HepG2 (cell line): Measurements from ENCODE around the gene PSMD8. TPM values are rescaled to one million over a fixed set of nuclear protein-coding genes. Genes with fewer than 3 reads are reported as not detected.

ENCODE experiments used
- AGO2 ChIP-seq: fragments of 200-400 bp; formaldehyde crosslinking; optimal IDR thresholded peaks from 2 replicates; pipeline ENCODE3; 2017; ENCODE audit warnings: mild to moderate bottlenecking, low read depth, low read length, moderate library complexity
- ATAD3A ChIP-seq: sonication (generic); formaldehyde crosslinking; IDR thresholded peaks from 2 replicates; pipeline ENCODE4 v1.4.0; 2020; ENCODE audit warnings: missing genetic modification reagents
- SNAPC4 ChIP-seq: sonication (generic); formaldehyde crosslinking; IDR thresholded peaks from 2 replicates; pipeline ENCODE4 v1.4.0; 2020; ENCODE audit warnings: mild to moderate bottlenecking, missing genetic modification reagents
- SUZ12 ChIP-seq: fragments of 150-350 bp; IDR thresholded peaks from 2 replicates; pipeline ENCODE4 v1.6.1; 2014; ENCODE audit warnings: low read depth, low read length
- ZBTB4 ChIP-seq: sonication (generic); formaldehyde crosslinking; IDR thresholded peaks from 2 replicates; pipeline ENCODE4 v1.4.0; 2020; ENCODE audit warnings: missing genetic modification reagents, mild to moderate bottlenecking, borderline replicate concordance
- ZFAT ChIP-seq: sonication (generic); formaldehyde crosslinking; conservative IDR thresholded peaks from 2 replicates; pipeline ENCODE4 v1.8.1; 2023; ENCODE audit warnings: missing genetic modification reagents, inconsistent platforms
- ZNF263 ChIP-seq: sonication (generic); formaldehyde crosslinking; IDR thresholded peaks from 2 replicates; pipeline ENCODE4 v1.4.0; 2020; ENCODE audit warnings: missing genetic modification reagents
- polyA plus RNA-seq, 8 experiments: library from polyadenylated mRNA; depleted of rRNA in 3 of 8; stranded (reverse) in 7 of 8; unstranded in 1 of 8; fragments of >200 nt; fragmentation: Illumina TruSeq in 4 of 8; extraction: Trizol in 4 of 8; gene quantifications; 2 replicates each; pipeline versions ENCODE4 v1.2.1 to v1.2.3, GENCODE V29; 2011 to 2016; ENCODE audit warnings: low read depth in 4 of 8, missing spikeins in 1 of 8, mixed read lengths in 1 of 8; ENCODE audit not compliant: insufficient read depth in 1 of 8
- total RNA-seq, 5 experiments: library from RNA; depleted of rRNA; stranded (reverse); fragments of >200 nt; fragmentation: Illumina TruSeq; extraction: Trizol; gene quantifications; 2 replicates each; pipeline ENCODE4 v1.2.3, GENCODE V29; 2016; ENCODE audit warnings: low read depth in 1 of 5

The PSMD8 gene
- total and polyA plus RNA-seq, 2 of the 13 experiments (the other 11 are each of a cell fraction or from before 2014, with no cell fraction given) = 162 to 296 TPM

GRCh38 chr19:38371081-38371480, 3.3 kb upstream of the PSMD8 start (continued):
- TF ChIP-seq ATAD3A = no peak
- TF ChIP-seq AGO2 = no peak
- TF ChIP-seq SNAPC4 (CRISPR knock-in tag) = no peak
- TF ChIP-seq SUZ12 = no peak
- no peak for TF ChIP-seq ZFAT
- no peak for TF ChIP-seq ZBTB4 (CRISPR knock-in tag)
- no peak for TF ChIP-seq ZNF263 (CRISPR knock-in tag)
